Naive B cell (primary cell): ENCODE measurements around the gene CCDC183. TPM values are rescaled to one million over a fixed set of nuclear protein-coding genes. Genes with fewer than 3 reads are reported as not detected.
"Not testable (repeated sequence)": the region's sequence is repeated elsewhere in the genome, so short reads cannot be mapped to it uniquely, and the experiment has no call there.

Source experiments
- ATAC-seq, 2 donors: fragments of 150-1000 bp; cut with Tn5 transposase; 2 replicates each; pipeline ENCODE4 v1.10.0; 2021; ENCODE audit warnings: low read depth in 2 of 2, mild to moderate bottlenecking in 2 of 2, moderate library complexity in 2 of 2
- DNase-seq: peaks from one replicate; pipeline ENCODE4 v3.0.0; 2022
- H3K27ac Mint-ChIP-seq, 6 donors: one replicate each; pipeline ENCODE4 v1.8.0; 2020 to 2022; ENCODE audit warnings: mild to moderate bottlenecking in 6 of 6, mixed read lengths in 6 of 6, moderate library complexity in 5 of 6, inconsistent platforms in 2 of 6
- H3K27me3 Mint-ChIP-seq, 3 donors: one replicate each; pipeline ENCODE4 v1.8.0; 2021 to 2022; ENCODE audit warnings: mixed read lengths in 3 of 3, mild to moderate bottlenecking in 1 of 3
- H3K36me3 Mint-ChIP-seq, 2 donors: one replicate each; pipeline ENCODE4 v1.8.0; 2020 to 2022; ENCODE audit warnings: mixed read lengths in 2 of 2, inconsistent platforms in 1 of 2, mild to moderate bottlenecking in 1 of 2
- H3K4me1 Mint-ChIP-seq, 3 donors: one replicate each; pipeline ENCODE4 v1.8.0; 2020 to 2022; ENCODE audit warnings: mixed read lengths in 3 of 3, inconsistent platforms in 1 of 3, mild to moderate bottlenecking in 1 of 3, moderate library complexity in 1 of 3
- H3K4me3 Mint-ChIP-seq, 8 donors: one replicate each; pipeline ENCODE4 v1.8.0; 2020 to 2022; ENCODE audit warnings: mild to moderate bottlenecking in 8 of 8, mixed read lengths in 8 of 8, moderate library complexity in 8 of 8, inconsistent platforms in 2 of 8
- H3K9me3 Mint-ChIP-seq, 7 donors: one replicate each; pipeline ENCODE4 v1.8.0; 2020 to 2022; ENCODE audit warnings: mixed read lengths in 7 of 7, mild to moderate bottlenecking in 5 of 7, inconsistent platforms in 2 of 7, moderate library complexity in 1 of 7
- polyA plus RNA-seq, 6 donors: library from polyadenylated mRNA; unstranded; fragments of 300-500 nt; fragmentation: Illumina TruSeq; gene quantifications; one replicate each; pipeline ENCODE4 v1.2.3, GENCODE V29; 2021; ENCODE audit warnings: low read depth in 6 of 6

CCDC183 gene
- polyA plus RNA-seq, 6 donors from 2014 or later, result 0.24 to 1.7 TPM; not detected in 4

DNA sequence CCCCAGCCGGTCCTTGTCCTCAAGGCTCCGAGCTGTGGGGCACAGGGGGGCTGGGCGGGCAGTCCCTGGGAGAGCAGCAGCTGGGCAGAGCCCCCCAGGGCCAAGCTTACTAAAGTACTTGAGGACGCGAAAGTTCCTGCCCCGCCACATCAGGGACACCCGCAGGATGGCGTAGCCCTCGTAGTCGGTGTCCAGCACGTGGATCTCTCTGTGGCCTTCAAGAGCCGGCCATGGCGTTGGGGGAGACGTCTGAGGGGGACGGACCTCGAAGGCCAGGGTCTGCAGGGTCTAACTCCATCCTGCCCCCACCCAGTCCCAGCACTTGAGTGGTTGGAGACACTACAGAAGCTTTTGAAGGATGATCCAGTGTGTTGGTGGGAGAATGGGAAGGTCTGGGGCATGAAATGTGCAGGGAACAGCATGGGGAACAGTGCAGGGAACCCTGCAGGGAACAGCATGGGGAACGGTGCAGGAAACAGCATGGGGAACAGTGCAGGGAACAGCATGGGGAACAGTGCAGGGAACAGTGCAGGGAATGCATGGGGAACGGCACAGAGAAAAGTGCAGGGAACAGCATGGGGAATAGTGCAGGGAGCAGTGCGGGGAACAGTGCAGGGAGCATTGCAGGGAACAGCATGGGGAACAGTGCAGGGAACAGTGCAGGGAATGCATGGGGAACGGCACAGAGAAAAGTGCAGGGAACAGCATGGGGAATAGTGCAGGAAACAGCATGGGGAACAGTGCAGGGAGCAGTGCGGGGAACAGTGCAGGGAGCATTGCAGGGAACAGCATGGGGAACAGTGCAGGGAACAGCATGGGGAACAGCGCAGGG is 40.6 kb upstream of the CCDC183 start:
- not testable (repeated sequence) for H3K27me3 Mint-ChIP-seq, ATAC-seq, DNase-seq
- peak overlapping the region in 5 of 8 donors; percentile 23 to 96 (median 77) for H3K4me3 Mint-ChIP-seq
- H3K36me3 Mint-ChIP-seq, result peaks cover 8 to 21% of the 10 kb centered on the region in 2 donors
- peaks cover 6 to 24% (median 17%) of the 10 kb centered on the region in 7 donors for H3K9me3 Mint-ChIP-seq
- H3K27ac Mint-ChIP-seq, result peak overlapping the region in 3 of 6 donors; percentile 67 to 84 (median 75)
- peaks cover 26 to 66% (median 52%) of the 10 kb centered on the region in 3 donors for H3K4me1 Mint-ChIP-seq

- peaks cover 8 to 21% of the 10 kb centered on the region in 2 donors for H3K36me3 Mint-ChIP-seq
- ATAC-seq (no peak), DNase-seq (no peak)
- peaks cover 6 to 24% (median 17%) of the 10 kb centered on the region in 7 donors for H3K9me3 Mint-ChIP-seq
- H3K4me3 Mint-ChIP-seq, result peak overlapping the region in 4 of 8 donors; percentile 22 to 96 (median 82)
- H3K27ac Mint-ChIP-seq, result peak overlapping the region in 3 of 6 donors; percentile 88 to 91 (median 90)
- H3K4me1 Mint-ChIP-seq, result peaks cover 27 to 64% (median 52%) of the 10 kb centered on the region in 3 donors
- no peaks in the 10 kb centered on the region for H3K27me3 Mint-ChIP-seq
Measured at GRCh38 chr9:136756134-136756438, 40.1 kb upstream of the CCDC183 start.

- ATAC-seq (no peak), DNase-seq (no peak)
- no peaks in the 10 kb centered on the region for H3K27me3 Mint-ChIP-seq
- peaks cover 27 to 65% (median 55%) of the 10 kb centered on the region in 3 donors for H3K4me1 Mint-ChIP-seq
- peaks cover 8 to 18% of the 10 kb centered on the region in 2 donors for H3K36me3 Mint-ChIP-seq
- peak overlapping the region in 5 of 8 donors; percentile 12 to 96 (median 77) for H3K4me3 Mint-ChIP-seq
- H3K27ac Mint-ChIP-seq, result peak overlapping the region in 4 of 6 donors; percentile 44 to 92 (median 91)
- peaks cover 6 to 16% (median 11%) of the 10 kb centered on the region in 7 donors for H3K9me3 Mint-ChIP-seq
Measured at GRCh38 chr9:136756836-136757235, 39.3 kb upstream of the CCDC183 start.

DNA sequence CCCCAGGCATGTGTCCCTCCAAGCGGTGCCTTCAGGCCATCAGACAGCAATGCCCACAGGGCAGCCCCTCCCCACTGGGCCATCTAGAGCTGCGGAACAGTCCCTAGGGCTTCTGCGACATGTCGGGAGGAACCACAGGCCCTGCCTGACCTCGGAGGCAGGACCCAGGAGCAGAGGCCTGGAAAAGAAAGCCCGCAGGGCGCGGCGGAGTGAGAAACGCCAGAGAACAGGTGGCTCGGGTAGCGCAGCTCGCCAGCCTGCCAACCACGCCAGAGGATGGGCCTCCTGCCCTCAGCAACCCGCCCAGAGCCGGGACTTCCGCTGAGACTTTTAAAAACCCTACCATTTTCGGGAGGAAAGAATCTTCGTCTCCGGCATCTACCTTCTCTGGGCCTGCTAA is 38.8 kb upstream of the CCDC183 start:
- H3K36me3 Mint-ChIP-seq, result peaks cover 6 to 13% of the 10 kb centered on the region in 2 donors
- peak overlapping the region; percentile 15 to 96 (median 62) for H3K4me3 Mint-ChIP-seq
- peaks cover 4 to 11% (median 6%) of the 10 kb centered on the region in 7 donors for H3K9me3 Mint-ChIP-seq
- peak overlapping the region in 5 of 6 donors; percentile 33 to 92 (median 90) for H3K27ac Mint-ChIP-seq
- peaks cover 27 to 61% (median 54%) of the 10 kb centered on the region in 3 donors for H3K4me1 Mint-ChIP-seq
- no peak for DNase-seq
- H3K27me3 Mint-ChIP-seq, result no peaks in the 10 kb centered on the region
- peak in 1 of 2 donors; percentile 60 for ATAC-seq

GRCh38 chr9:136757751-136758140 is 38.4 kb upstream of the CCDC183 start:
- ATAC-seq, result peak in 1 of 2 donors; percentile 6
- Mint-ChIP-seq H3K9me3 (peaks cover under 1 to 7% (median 2%) of the 10 kb centered on the region in 7 donors), H3K27ac (peak overlapping the region in 5 of 6 donors; percentile 33 to 92 (median 90)), H3K27me3 (no peaks in the 10 kb centered on the region), H3K36me3 (peaks cover 2 to 9% of the 10 kb centered on the region in 2 donors), H3K4me1 (peaks cover 27 to 59% (median 49%) of the 10 kb centered on the region in 3 donors), H3K4me3 (peak overlapping the region in 7 of 8 donors; percentile 40 to 96 (median 69))
- peak; percentile 34 for DNase-seq

- peaks cover 30 to 62% (median 47%) of the 10 kb centered on the region in 3 donors for H3K4me1 Mint-ChIP-seq
- no peak for ATAC-seq
- peaks cover 0 to 4% (median 0%) of the 10 kb centered on the region in 7 donors for H3K9me3 Mint-ChIP-seq
- peak overlapping the region in 3 of 6 donors; percentile 24 to 90 (median 47) for H3K27ac Mint-ChIP-seq
- H3K36me3 Mint-ChIP-seq, result peaks cover 0 to 6% of the 10 kb centered on the region in 2 donors
- no peak for DNase-seq
- peak overlapping the region in 5 of 8 donors; percentile 20 to 96 (median 66) for H3K4me3 Mint-ChIP-seq
- no peaks in the 10 kb centered on the region for H3K27me3 Mint-ChIP-seq
Measured at GRCh38 chr9:136759001-136759400, 37.1 kb upstream of the CCDC183 start.

DNA sequence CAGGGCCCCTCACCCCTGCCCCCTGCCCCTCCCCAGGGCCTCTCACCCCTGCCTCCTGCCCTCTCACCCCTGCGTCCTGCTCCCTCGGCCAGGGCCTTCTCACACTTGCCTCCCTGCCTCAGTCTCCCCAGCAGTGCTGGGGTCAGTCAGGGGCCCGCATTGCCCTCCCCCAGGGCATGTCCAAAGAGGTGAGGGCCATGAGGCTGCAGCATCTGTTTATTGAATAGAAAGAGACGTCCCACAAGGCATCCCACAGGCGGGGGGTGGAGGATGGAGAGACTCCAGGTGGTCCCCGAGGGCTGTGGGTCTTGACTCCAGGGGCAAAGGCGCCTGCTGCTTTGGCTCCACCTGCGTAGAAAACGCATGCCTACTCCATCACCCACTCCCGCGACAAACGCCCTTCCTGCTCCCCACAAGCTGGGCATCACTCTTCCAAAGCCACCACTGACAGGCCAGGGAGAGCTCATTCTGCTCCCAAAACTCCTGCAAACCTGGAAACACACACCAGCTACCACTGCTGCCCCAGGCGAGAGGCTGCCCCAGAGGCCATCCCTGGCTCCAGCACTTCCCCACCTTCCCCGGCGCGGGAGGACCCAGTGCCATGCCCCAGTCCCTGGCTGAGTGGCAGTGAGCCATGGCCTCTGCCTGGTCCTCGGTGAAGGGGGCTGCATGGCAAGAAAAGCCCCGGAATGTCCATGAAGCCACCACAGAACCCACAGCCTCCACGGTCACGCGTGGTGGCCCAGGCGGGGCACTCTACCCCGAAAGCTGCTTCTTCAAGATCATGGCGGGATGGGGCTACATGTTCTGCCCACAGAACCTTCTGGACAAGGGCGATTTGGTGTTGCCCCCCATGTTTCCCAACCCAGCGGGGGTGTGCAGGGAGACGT is 36.5 kb upstream of the CCDC183 start:
- Mint-ChIP-seq H3K27me3 (no peaks in the 10 kb centered on the region), H3K4me1 (peaks cover 30 to 57% (median 43%) of the 10 kb centered on the region in 3 donors), H3K9me3 (peaks cover 0 to 4% (median 0%) of the 10 kb centered on the region in 7 donors), H3K4me3 (peak overlapping the region in 5 of 8 donors; percentile 37 to 83 (median 61)), H3K36me3 (peaks cover 0 to 6% of the 10 kb centered on the region in 2 donors), H3K27ac (peak overlapping the region in 4 of 6 donors; percentile 54 to 90 (median 78))
- no peak for DNase-seq
- no peak for ATAC-seq

DNA sequence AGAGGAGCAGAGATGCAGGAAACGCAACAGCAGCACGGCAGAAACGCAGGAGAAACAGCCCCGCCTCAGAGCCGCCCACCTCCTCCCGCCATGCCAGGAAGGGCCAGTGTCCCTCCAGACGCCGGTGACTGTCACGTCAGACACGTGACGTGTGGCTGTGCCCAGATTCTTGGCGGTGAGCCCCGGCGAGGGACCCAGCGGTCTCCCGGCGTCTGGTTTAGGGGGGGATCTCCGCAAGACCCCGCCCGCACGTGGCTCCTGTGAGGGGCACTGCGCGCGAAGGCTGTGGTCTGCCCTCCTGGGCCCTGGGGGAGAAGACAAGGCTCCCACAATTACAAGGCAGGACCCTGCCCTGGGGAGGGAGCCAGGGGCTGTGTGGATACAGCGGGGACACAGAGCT is 35.7 kb upstream of the CCDC183 start:
- DNase-seq (no peak), ATAC-seq (no peak)
- Mint-ChIP-seq H3K9me3 (peaks cover 0 to 2% (median 0%) of the 10 kb centered on the region in 7 donors), H3K36me3 (peaks cover 0 to 5% of the 10 kb centered on the region in 2 donors), H3K4me1 (peaks cover 29 to 55% (median 44%) of the 10 kb centered on the region in 3 donors), H3K4me3 (peak overlapping the region in 4 of 8 donors; percentile 41 to 80 (median 68)), H3K27me3 (no peaks in the 10 kb centered on the region), H3K27ac (peak overlapping the region in 2 of 6 donors; percentile 29 to 90)

- not testable (repeated sequence) for ATAC-seq, H3K36me3 Mint-ChIP-seq, H3K9me3 Mint-ChIP-seq, H3K27me3 Mint-ChIP-seq, DNase-seq
- peak overlapping the region; percentile 29 to 93 (median 70) for H3K27ac Mint-ChIP-seq
- peak overlapping the region in 5 of 8 donors; percentile 32 to 80 (median 58) for H3K4me3 Mint-ChIP-seq
- H3K4me1 Mint-ChIP-seq, result peaks cover 28 to 55% (median 50%) of the 10 kb centered on the region in 3 donors
Measured at GRCh38 chr9:136760834-136761544, 35.1 kb upstream of the CCDC183 start.

DNA sequence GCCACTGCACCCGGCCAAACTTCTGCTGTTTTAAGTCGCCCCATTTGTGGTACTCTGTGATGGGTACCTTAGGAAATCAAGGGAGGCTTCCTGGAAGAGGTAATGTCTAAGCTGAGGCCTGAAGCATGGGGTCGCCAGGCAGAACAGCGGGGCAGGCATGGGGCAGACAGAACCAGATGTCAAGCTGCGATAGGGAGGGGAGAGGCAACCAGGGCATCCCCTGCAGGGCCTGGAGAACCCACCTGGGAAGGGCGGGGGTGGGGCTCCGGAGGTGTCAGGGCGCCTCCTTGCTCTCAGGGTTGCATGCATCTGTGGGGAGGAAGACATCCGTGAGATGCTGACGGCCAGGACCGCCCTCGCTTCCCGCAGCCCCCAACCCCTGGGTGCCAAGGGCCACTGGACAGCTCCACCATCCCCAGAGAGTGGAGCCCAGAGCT is 34.6 kb upstream of the CCDC183 start:
- Mint-ChIP-seq H3K4me1 (peaks cover 26 to 55% (median 50%) of the 10 kb centered on the region in 3 donors), H3K4me3 (peak overlapping the region in 3 of 8 donors; percentile 29 to 65 (median 58)), H3K36me3 (no peaks in the 10 kb centered on the region), H3K9me3 (no peaks in the 10 kb centered on the region), H3K27ac (peak overlapping the region in 2 of 6 donors; percentile 69 to 90), H3K27me3 (no peaks in the 10 kb centered on the region)
- ATAC-seq (no peak), DNase-seq (no peak)

GRCh38 chr9:136762221-136762691 is 33.9 kb upstream of the CCDC183 start:
- H3K36me3 Mint-ChIP-seq, result no peaks in the 10 kb centered on the region
- no peaks in the 10 kb centered on the region for H3K9me3 Mint-ChIP-seq
- H3K4me3 Mint-ChIP-seq, result no peak overlapping the region
- DNase-seq (no peak), ATAC-seq (no peak)
- H3K27ac Mint-ChIP-seq, result peak overlapping the region in 1 of 6 donors; percentile 53
- peaks cover 33 to 57% (median 49%) of the 10 kb centered on the region in 3 donors for H3K4me1 Mint-ChIP-seq
- H3K27me3 Mint-ChIP-seq, result no peaks in the 10 kb centered on the region
